Neuronal stem cell (in vitro differentiated cells): ENCODE measurements around the gene DCLK1.

Experiments used
- DNase-seq: peaks from one replicate; pipeline ENCODE4 v3.0.0-alpha.2; 2013; ENCODE audit warnings: low spot score
- H2AFZ ChIP-seq: one replicate; pipeline ENCODE4 v1.6.1; 2013; ENCODE audit warnings: mild to moderate bottlenecking, low read length, inconsistent platforms
- H2AK5ac ChIP-seq: 2 replicates; pipeline ENCODE4 v1.6.1; 2013; ENCODE audit warnings: low read depth, mild to moderate bottlenecking, inconsistent platforms, low read length, moderate library complexity, mixed read lengths
- H2BK120ac ChIP-seq: 2 replicates; pipeline ENCODE4 v1.6.1; 2013; ENCODE audit warnings: low read depth, mild to moderate bottlenecking, inconsistent platforms, low read length, moderate library complexity, mixed read lengths
- H2BK12ac ChIP-seq: one replicate; pipeline ENCODE4 v1.6.1; 2013; ENCODE audit warnings: low read length, inconsistent platforms
- H2BK15ac ChIP-seq: 2 replicates; pipeline ENCODE4 v1.6.1; 2013; ENCODE audit warnings: mild to moderate bottlenecking, low read length, inconsistent platforms, mixed read lengths
- H2BK5ac ChIP-seq: one replicate; pipeline ENCODE4 v1.6.1; 2013; ENCODE audit warnings: inconsistent platforms, mild to moderate bottlenecking, low read length, moderate library complexity
- H3K14ac ChIP-seq: one replicate; pipeline ENCODE4 v1.6.1; 2013; ENCODE audit warnings: low read length, inconsistent platforms
- H3K18ac ChIP-seq: 2 replicates; pipeline ENCODE4 v1.6.1; 2013; ENCODE audit warnings: low read length, inconsistent platforms
- H3K23ac ChIP-seq: 2 replicates; pipeline ENCODE4 v1.6.1; 2013; ENCODE audit warnings: low read depth, mild to moderate bottlenecking, mixed read lengths, low read length, inconsistent platforms; ENCODE audit not compliant: poor library complexity
- H3K27ac ChIP-seq: replicated peaks from 3 replicates; pipeline ENCODE4 v1.5.1; 2013; ENCODE audit warnings: low read length, inconsistent platforms
- H3K27me3 ChIP-seq, 3 experiments: 2 replicates each; pipeline ENCODE4 v1.6.1; 2013; ENCODE audit warnings: low read length in 3 of 3, mild to moderate bottlenecking in 2 of 3, inconsistent platforms in 1 of 3, low read depth in 1 of 3, mixed read lengths in 1 of 3, moderate library complexity in 1 of 3; ENCODE audit not compliant: control insufficient read depth in 3 of 3, insufficient read depth in 3 of 3
- H3K36me3 ChIP-seq, 2 donors: replicated peaks in 1 of 2; 2 replicates each; pipeline ENCODE4 v1.6.1; 2013; ENCODE audit warnings: low read length in 2 of 2; ENCODE audit not compliant: control insufficient read depth in 2 of 2, insufficient read depth in 2 of 2
- H3K4ac ChIP-seq: 2 replicates; pipeline ENCODE4 v1.6.1; 2013; ENCODE audit warnings: inconsistent platforms, mild to moderate bottlenecking, low read length, moderate library complexity
- H3K4me1 ChIP-seq, 2 donors: 1 replicate in 1 of 2; 2 replicates in 1 of 2; pipeline ENCODE4 v1.6.1; 2013; ENCODE audit warnings: low read length in 2 of 2, low read depth in 1 of 2; ENCODE audit not compliant: control insufficient read depth in 2 of 2, insufficient read depth in 1 of 2
- H3K4me2 ChIP-seq: one replicate; pipeline ENCODE4 v1.6.1; 2013; ENCODE audit warnings: mild to moderate bottlenecking, low read length, inconsistent platforms; ENCODE audit not compliant: insufficient read depth, poor library complexity, severe bottlenecking
- H3K4me3 ChIP-seq, 2 donors: 2 replicates each; pipeline ENCODE4 v1.5.1; 2013; ENCODE audit warnings: low read length in 2 of 2, mild to moderate bottlenecking in 2 of 2, inconsistent platforms in 1 of 2, moderate library complexity in 1 of 2
- H3K79me1 ChIP-seq: one replicate; pipeline ENCODE4 v1.6.1; 2013; ENCODE audit warnings: low read depth, mild to moderate bottlenecking, inconsistent platforms, low read length, moderate library complexity
- H3K9ac ChIP-seq: one replicate; pipeline ENCODE4 v1.6.1; 2013; ENCODE audit warnings: mild to moderate bottlenecking, low read depth, low read length, inconsistent platforms; ENCODE audit not compliant: poor library complexity
- H3K9me3 ChIP-seq, 2 donors: replicated peaks in 1 of 2; 2 replicates each; pipeline versions ENCODE3 to v1.6.1; 2013; ENCODE audit warnings: low read length in 2 of 2, mild to moderate bottlenecking in 2 of 2, inconsistent platforms in 1 of 2, low read depth in 1 of 2, mixed read lengths in 1 of 2, moderate library complexity in 1 of 2; ENCODE audit not compliant: control insufficient read depth in 2 of 2, insufficient read depth in 1 of 2
- H4K8ac ChIP-seq: one replicate; pipeline ENCODE4 v1.6.1; 2013; ENCODE audit warnings: low read depth, mild to moderate bottlenecking, inconsistent platforms, low read length, moderate library complexity
- H4K91ac ChIP-seq: one replicate; pipeline ENCODE4 v1.6.1; 2013; ENCODE audit warnings: low read length, low read depth, mild to moderate bottlenecking, inconsistent platforms; ENCODE audit not compliant: poor library complexity
- WGBS, 2 donors: extraction: QIAGEN DNeasy Blood & Tissue Kit; methylation state at CpG; one replicate each; pipeline ENCODE4 v1.1.7; 2013; ENCODE audit warnings: missing lambda C conversion rate in 2 of 2, mixed read lengths in 1 of 2; ENCODE audit not compliant: insufficient read length in 2 of 2, insufficient replicate concordance in 1 of 2; ENCODE audit errors: extremely low coverage in 2 of 2; 5-methylcytosine and 5-hydroxymethylcytosine counted together

The DCLK1 gene

DNA sequence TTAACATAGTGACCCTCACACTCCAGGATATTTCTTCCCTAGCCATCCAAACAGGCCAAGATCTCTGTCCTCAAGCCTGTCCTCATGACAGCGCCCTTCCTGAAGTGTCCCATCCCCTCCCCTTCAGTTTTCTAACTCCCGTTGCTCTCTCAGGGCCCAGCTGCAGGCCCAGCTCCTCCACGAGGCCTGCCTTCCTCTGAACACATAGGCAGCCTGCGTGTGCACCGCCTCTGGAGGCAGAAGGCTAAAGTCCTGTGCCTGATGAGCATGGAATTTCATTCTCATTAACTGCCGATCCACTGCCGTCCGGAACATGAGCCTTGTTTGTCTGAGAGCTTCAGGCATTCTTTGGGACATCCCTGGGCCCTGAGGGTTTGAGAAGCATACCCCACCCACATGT, 306.4 kb downstream of the DCLK1 start:
- peak overlapping the region; percentile 11 for H3K18ac ChIP-seq

DNA sequence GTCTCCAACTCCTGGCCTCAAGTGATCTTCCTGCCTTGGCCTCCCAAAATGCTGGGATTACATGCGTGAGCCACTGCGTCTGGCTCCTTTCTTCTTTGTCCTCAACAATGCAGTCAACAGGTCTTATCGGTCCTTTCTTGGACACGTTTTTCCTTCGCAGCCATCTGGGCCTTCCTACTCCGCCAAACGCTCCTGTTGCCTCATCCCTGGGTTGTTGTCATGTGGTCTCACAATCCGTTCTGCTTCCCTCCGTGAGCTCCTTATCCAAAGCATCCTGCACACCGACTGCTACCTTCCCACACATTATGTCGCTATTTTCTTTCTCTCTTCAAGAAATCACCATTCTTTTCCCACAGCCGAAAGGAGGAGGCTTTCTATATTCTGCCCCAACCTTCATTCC, 306.8 kb downstream of the DCLK1 start:
- Histone ChIP-seq H3K9ac (no peak overlapping the region), H3K23ac (no peak overlapping the region), H3K18ac (no peak overlapping the region), H2AFZ (no peak overlapping the region), H2BK120ac (no peak overlapping the region), H2BK5ac (no peak overlapping the region), H3K4me1 (peaks cover 6 to 8% of the 10 kb centered on the region in 2 donors), H3K79me1 (no peaks in the 10 kb centered on the region), H2BK15ac (no peak overlapping the region), H4K91ac (no peak overlapping the region), H3K27ac (no peak overlapping the region), H4K8ac (no peak overlapping the region), H3K36me3 (no peaks in the 10 kb centered on the region), H3K4me2 (no peak overlapping the region), H3K4me3 (no peak overlapping the region), H3K27me3 (no peaks in the 10 kb centered on the region), H2AK5ac (no peak overlapping the region), H3K14ac (no peak overlapping the region), H3K4ac (no peak overlapping the region), H3K9me3 (no peaks in the 10 kb centered on the region), H2BK12ac (no peak overlapping the region)
- DNase-seq: no peak
- WGBS, 2 donors: no CpG with 5 or more reads among the region's 12 CpGs

More for the DNA sequence above, 306.4 kb downstream of the DCLK1 start:
- Histone ChIP-seq H3K79me1 (no peaks in the 10 kb centered on the region), H2BK120ac (no peak overlapping the region), H2BK12ac (no peak overlapping the region), H3K23ac (peak overlapping the region; percentile 9), H3K4me3 (no peak overlapping the region), H3K27me3 (no peaks in the 10 kb centered on the region), H4K8ac (no peak overlapping the region), H3K9ac (no peak overlapping the region), H2AFZ (no peak overlapping the region), H2AK5ac (no peak overlapping the region), H2BK5ac (no peak overlapping the region), H3K27ac (no peak overlapping the region), H3K4ac (no peak overlapping the region), H3K4me2 (no peak overlapping the region), H3K14ac (no peak overlapping the region), H2BK15ac (no peak overlapping the region), H3K4me1 (peaks cover 6 to 8% of the 10 kb centered on the region in 2 donors), H3K36me3 (no peaks in the 10 kb centered on the region), H4K91ac (no peak overlapping the region), H3K9me3 (no peaks in the 10 kb centered on the region)
- WGBS, 2 donors: no CpG with 5 or more reads among the region's 8 CpGs
- DNase-seq: no peak

DNA sequence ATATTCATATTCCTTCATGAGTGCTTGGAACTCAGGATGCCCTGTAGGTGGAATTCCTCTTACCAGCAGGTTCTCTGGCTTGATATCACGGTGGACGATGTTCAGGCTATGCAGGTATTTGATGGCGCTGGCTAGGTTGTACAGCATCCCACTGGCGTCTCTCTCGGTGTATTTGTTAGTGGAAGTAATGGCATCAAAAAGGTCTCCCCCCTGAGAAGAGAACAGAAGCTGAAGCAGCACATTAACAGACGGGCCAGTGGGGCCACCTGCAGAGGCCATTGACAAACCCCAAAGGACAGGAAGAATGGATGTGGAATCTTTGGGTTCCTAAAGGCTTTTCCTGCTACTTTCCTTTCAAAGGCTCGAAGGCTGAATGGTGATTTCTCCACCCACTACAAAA, 308.5 kb downstream of the DCLK1 start:
- H3K4me1 ChIP-seq: peaks cover 6 to 10% of the 10 kb centered on the region in 2 donors
- H3K79me1 ChIP-seq: no peaks in the 10 kb centered on the region
- H3K23ac ChIP-seq: no peak overlapping the region
- H2BK5ac ChIP-seq: no peak overlapping the region
- no peak overlapping the region for H3K4me2 ChIP-seq
- H3K27ac ChIP-seq: no peak overlapping the region
- H3K36me3 ChIP-seq: no peaks in the 10 kb centered on the region
- no peaks in the 10 kb centered on the region for H3K9me3 ChIP-seq
- no peak overlapping the region for H4K8ac ChIP-seq
- H2BK15ac ChIP-seq: no peak overlapping the region
- H4K91ac ChIP-seq: no peak overlapping the region
- H3K9ac ChIP-seq: no peak overlapping the region
- H2AK5ac ChIP-seq: no peak overlapping the region
- no peak overlapping the region for H3K4ac ChIP-seq
- no CpG with 5 or more reads among the region's 7 CpGs for WGBS, 2 donors
- H2BK120ac ChIP-seq: no peak overlapping the region
- no peak overlapping the region for H3K4me3 ChIP-seq
- H2BK12ac ChIP-seq: no peak overlapping the region
- DNase-seq: peak; percentile 9
- H3K14ac ChIP-seq: no peak overlapping the region
- no peak overlapping the region for H3K18ac ChIP-seq
- H2AFZ ChIP-seq: no peak overlapping the region
- no peaks in the 10 kb centered on the region for H3K27me3 ChIP-seq

DNA sequence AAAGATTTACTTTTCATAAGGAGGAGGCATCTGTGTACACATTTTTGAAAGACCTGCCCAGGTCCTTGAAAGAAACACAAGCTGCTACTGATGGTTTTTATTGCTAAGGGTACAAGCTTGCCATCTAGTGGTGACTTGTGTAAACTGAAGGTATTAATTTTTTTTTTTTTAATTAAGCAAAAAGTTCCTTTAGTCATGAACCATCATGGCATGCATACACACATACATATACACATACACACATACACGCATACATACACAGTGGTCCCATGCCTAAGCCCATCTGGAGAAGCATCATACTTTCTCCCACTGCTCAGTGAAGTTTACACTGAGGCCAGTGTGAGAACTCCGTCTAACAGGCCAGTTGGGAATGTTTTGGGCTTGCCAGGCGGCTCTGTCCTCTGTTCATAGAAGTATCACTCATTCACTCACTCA, 312.5 kb downstream of the DCLK1 start:
- Histone ChIP-seq H3K4ac (no peak overlapping the region), H3K4me2 (no peak overlapping the region), H4K8ac (no peak overlapping the region), H2BK15ac (no peak overlapping the region), H4K91ac (no peak overlapping the region), H3K18ac (no peak overlapping the region), H3K36me3 (no peaks in the 10 kb centered on the region), H3K4me1 (peaks cover 6 to 10% of the 10 kb centered on the region in 2 donors), H3K4me3 (no peak overlapping the region), H3K79me1 (no peaks in the 10 kb centered on the region), H3K14ac (no peak overlapping the region), H3K23ac (no peak overlapping the region), H3K27me3 (no peaks in the 10 kb centered on the region), H2BK120ac (no peak overlapping the region), H3K9ac (no peak overlapping the region), H3K9me3 (no peaks in the 10 kb centered on the region), H2AK5ac (no peak overlapping the region), H3K27ac (no peak overlapping the region), H2BK5ac (no peak overlapping the region), H2BK12ac (no peak overlapping the region), H2AFZ (no peak overlapping the region)
- no CpG with 5 or more reads among the region's 3 CpGs for WGBS, 2 donors
- DNase-seq: peak; percentile 20
